Kidney epithelial cell (primary cell): Measurements from ENCODE around the gene KRT15. TPM values are rescaled to one million over a fixed set of nuclear protein-coding genes. Genes with fewer than 3 reads are reported as not detected.

Experiments used
- DNase-seq: peaks from one replicate; pipeline ENCODE4 v3.0.0-alpha.2; 2010; ENCODE audit warnings: low read depth
- H3K27me3 ChIP-seq: 2 replicates; pipeline ENCODE4 v1.6.0; 2011; ENCODE audit warnings: low read length; ENCODE audit not compliant: control insufficient read depth, insufficient read depth
- H3K36me3 ChIP-seq: 2 replicates; pipeline ENCODE4 v1.5.1; 2011; ENCODE audit warnings: low read length; ENCODE audit not compliant: control insufficient read depth, insufficient read depth
- H3K4me3 ChIP-seq: 2 replicates; pipeline ENCODE4 v1.5.1; 2011; ENCODE audit warnings: low read depth, mild to moderate bottlenecking, control low read depth, low read length
- total RNA-seq: library from RNA; depleted of rRNA; stranded (reverse); fragments of >200 nt; gene quantifications from 2 replicates; pipeline ENCODE4 v1.2.3, GENCODE V29; 2015
- TF ChIP-seq, protein P1 (sequence below): IDR thresholded peaks from 2 replicates; pipeline ENCODE4 v1.5.1; 2011; ENCODE audit warnings: mild to moderate bottlenecking, moderate library complexity, low read length, control low read depth, inconsistent platforms; ENCODE audit not compliant: insufficient read depth, poor library complexity, severe bottlenecking

Gene KRT15
- total RNA-seq, 1 donor from 2014 or later, result 1.3 TPM

DNA sequence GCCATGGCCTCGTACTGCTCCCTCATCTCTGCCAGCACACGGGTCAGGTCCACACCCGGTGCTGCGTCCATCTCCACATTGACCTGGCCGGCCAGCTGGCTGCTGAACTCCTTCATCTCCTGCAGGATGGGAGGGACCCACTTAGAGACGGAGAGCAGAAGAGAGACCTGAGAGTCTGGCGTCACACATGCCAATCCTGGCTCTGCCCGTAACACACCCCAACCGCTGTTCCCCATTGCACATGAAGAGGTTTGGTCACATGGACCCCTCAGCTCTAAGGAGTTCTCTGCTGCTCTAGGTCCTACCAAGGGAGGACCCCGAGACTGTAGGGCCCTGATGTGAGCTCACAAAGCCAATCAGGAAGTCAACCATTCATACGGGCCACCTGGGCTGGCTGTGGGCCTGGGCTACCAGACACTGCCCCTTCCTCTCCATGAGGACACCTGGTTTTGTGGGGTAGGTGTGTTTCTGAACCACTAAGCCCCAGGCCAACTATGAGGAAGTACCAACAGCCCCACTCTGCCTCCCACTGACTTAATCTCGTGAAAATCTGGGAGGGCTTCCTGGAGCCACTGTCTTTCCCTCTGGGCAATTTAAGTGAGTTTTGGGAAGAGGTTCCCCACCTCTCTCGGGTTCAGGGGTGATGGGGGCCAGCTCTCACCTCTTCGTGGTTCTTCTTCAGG is 2.4 kb downstream of the KRT15 start:
- Histone ChIP-seq H3K36me3 (no peaks in the 10 kb centered on the region), H3K27me3 (no peaks in the 10 kb centered on the region), H3K4me3 (no peak overlapping the region)
- no peak for DNase-seq
- TF ChIP-seq, protein P1, sequence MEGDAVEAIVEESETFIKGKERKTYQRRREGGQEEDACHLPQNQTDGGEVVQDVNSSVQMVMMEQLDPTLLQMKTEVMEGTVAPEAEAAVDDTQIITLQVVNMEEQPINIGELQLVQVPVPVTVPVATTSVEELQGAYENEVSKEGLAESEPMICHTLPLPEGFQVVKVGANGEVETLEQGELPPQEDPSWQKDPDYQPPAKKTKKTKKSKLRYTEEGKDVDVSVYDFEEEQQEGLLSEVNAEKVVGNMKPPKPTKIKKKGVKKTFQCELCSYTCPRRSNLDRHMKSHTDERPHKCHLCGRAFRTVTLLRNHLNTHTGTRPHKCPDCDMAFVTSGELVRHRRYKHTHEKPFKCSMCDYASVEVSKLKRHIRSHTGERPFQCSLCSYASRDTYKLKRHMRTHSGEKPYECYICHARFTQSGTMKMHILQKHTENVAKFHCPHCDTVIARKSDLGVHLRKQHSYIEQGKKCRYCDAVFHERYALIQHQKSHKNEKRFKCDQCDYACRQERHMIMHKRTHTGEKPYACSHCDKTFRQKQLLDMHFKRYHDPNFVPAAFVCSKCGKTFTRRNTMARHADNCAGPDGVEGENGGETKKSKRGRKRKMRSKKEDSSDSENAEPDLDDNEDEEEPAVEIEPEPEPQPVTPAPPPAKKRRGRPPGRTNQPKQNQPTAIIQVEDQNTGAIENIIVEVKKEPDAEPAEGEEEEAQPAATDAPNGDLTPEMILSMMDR, result no peak

DNA sequence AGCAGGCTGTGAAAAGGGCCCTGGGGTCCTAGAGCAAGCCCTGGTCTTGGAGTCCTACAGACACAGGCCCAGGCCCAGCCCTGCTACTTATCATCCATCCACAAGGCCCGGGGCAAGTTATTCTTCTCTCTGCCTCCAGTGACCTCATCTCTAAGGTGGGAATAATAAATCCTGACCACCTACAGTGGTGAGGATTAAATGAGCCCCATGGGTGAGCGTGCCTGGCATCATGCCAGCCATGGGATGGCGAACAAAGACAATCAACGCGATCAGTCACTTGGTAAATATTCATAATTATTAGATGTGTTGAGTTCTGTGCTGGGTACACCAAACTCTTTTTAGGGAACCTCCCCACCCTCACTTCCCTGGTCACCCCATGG is 5.5 kb downstream of the KRT15 start:
- no peaks in the 10 kb centered on the region for H3K27me3 ChIP-seq
- DNase-seq, result no peak
- TF ChIP-seq, protein P1, result no peak
- H3K36me3 ChIP-seq, result no peaks in the 10 kb centered on the region
- H3K4me3 ChIP-seq, result no peak overlapping the region

DNA sequence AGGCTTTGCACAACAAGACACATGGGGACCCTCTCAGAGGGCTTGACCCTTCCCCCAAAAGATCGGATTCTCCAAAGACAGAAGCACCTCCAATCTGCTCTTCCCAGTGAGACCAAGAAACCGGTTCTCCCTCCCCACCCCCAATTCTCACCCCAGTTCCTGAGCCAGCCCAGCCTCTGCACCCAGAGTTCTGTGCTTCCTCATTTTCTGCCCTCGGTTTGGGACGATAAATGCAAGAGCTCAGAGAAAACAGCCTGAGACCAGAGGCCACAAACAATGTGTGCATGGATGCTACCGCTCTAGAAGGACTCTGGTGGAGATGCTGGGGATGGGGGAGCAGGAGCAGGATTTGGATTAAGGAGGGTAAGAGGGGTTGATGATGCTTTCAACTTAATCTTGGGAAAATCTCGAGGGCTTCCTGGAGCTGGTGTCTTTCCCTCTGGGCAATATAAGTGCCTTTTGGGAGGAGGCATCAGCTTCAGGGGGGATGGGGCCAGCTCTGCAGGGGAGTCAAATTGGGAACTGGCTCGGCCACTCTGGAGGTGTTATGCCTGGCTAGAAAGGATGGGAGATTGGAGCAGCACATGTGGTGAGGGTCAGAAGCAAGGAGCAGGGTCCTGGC is 6.0 kb downstream of the KRT15 start:
- H3K27me3 ChIP-seq, result no peaks in the 10 kb centered on the region
- H3K4me3 ChIP-seq, result no peak overlapping the region
- no peak for DNase-seq
- TF ChIP-seq, protein P1, result no peak
- no peaks in the 10 kb centered on the region for H3K36me3 ChIP-seq

DNA sequence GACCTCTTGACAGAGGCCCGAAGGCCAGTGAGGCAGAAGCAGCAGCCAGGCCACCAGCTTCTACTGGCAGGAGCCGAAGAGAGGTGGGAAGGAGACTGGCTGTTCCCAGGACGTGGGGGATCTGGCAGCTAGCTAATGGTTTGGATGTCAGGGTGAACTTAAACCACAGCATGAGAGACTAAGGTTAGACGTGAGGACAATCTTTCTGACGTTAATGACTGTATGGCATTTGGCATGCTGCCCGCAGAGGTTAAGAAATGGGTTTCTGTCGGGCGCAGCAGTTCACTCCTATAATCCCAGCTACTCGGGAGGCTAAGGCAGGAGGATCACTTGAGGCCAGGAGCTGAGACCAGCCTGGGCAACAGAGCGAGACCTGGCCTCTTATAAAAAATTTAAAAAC is 7.0 kb downstream of the KRT15 start:
- Histone ChIP-seq H3K4me3 (no peak overlapping the region), H3K36me3 (no peaks in the 10 kb centered on the region), H3K27me3 (no peaks in the 10 kb centered on the region)
- DNase-seq, result no peak
- TF ChIP-seq, protein P1, result no peak

DNA sequence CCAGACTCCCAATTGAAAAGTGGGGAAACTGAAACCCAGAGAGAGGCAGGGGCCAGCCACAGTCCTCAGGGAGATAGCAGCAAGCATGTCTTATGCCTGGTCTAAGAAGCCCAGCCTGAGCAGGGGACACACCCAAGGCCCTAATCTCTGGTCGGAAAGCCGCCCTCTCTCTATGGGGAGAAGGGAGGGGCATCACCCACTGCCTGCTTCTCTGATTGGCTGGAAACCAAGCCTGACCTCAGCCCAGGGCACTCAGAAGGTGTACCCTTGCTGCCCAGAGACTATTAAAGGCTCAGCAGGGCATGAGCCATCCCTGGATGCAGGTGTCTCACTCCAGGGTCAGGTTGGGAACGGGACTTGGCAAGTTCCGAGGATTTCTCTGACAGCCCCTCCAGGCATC is 7.6 kb downstream of the KRT15 start:
- H3K27me3 ChIP-seq, result no peaks in the 10 kb centered on the region
- DNase-seq, result no peak
- TF ChIP-seq, protein P1, result no peak
- no peaks in the 10 kb centered on the region for H3K36me3 ChIP-seq
- no peak overlapping the region for H3K4me3 ChIP-seq
